Measurements from ENCODE around the gene THBD. TPM values are rescaled to one million over a fixed set of nuclear protein-coding genes. Genes with fewer than 3 reads are reported as not detected.

The THBD gene
- total and polyA plus RNA-seq, 2 donors (not counting 1 experiment from before 2014, with no cell fraction given), result 0.99 to 8.4 TPM

DNA sequence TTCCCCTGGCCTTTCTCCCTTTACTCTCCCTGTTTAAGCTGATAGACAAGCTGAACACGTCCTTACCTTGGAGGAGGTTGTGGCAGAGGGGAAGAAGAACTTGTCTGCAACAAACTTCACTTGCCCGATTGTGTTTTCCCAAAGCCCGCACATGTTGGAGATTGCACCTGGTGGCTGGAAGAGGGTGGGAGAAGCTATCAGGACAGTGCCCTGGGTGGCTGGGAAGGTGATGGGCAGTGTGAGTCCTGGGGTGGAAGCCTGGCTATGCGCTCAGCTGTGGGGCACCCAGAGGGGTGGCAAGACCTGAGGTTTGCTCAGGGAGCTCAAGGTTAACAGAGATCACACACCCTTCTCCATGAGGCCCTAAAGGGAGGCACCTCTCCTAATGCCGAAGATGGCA lies 39.4 kb downstream of the THBD start:
- H3K27me3 ChIP-seq (ENCODE audit: control insufficient read depth, insufficient read depth, low read length), result no peaks in the 10 kb centered on the region
- H3K4me1 ChIP-seq (ENCODE audit: control insufficient read depth, extremely low read depth, insufficient read depth, low read length), result no peaks in the 10 kb centered on the region
- no peak overlapping the region for H2AFZ ChIP-seq (ENCODE audit: low read length)
- H4K20me1 ChIP-seq (ENCODE audit: control insufficient read depth, extremely low read depth, insufficient read depth, low read length), result no peaks in the 10 kb centered on the region
- TF ChIP-seq, protein P1, sequence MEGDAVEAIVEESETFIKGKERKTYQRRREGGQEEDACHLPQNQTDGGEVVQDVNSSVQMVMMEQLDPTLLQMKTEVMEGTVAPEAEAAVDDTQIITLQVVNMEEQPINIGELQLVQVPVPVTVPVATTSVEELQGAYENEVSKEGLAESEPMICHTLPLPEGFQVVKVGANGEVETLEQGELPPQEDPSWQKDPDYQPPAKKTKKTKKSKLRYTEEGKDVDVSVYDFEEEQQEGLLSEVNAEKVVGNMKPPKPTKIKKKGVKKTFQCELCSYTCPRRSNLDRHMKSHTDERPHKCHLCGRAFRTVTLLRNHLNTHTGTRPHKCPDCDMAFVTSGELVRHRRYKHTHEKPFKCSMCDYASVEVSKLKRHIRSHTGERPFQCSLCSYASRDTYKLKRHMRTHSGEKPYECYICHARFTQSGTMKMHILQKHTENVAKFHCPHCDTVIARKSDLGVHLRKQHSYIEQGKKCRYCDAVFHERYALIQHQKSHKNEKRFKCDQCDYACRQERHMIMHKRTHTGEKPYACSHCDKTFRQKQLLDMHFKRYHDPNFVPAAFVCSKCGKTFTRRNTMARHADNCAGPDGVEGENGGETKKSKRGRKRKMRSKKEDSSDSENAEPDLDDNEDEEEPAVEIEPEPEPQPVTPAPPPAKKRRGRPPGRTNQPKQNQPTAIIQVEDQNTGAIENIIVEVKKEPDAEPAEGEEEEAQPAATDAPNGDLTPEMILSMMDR (conservative IDR thresholded peaks at IDR 0.05 in 1 of 2, IDR thresholded peaks at IDR 0.05 in 1 of 2; ENCODE audit: low read depth in 1 of 2, low read length in 2 of 2), result no peak
- no peak for TF ChIP-seq EZH2 (IDR thresholded peaks at IDR 0.05; ENCODE audit: low read length, missing control alignments)
- H3K79me2 ChIP-seq (ENCODE audit: control insufficient read depth, insufficient read depth, low read length), result no peaks in the 10 kb centered on the region
- no peak for DNase-seq (ENCODE audit: low read depth in 2 of 2)
- no peak overlapping the region for H3K9ac ChIP-seq (ENCODE audit: insufficient read depth, low read length)
- no peaks in the 10 kb centered on the region for H3K36me3 ChIP-seq (ENCODE audit: control insufficient read depth, insufficient read depth, low read length)
- no peak overlapping the region for H3K4me2 ChIP-seq (ENCODE audit: extremely low read depth, insufficient read depth, low read length)
- H3K27ac ChIP-seq (ENCODE audit: insufficient read depth, low read length), result no peak overlapping the region
- H3K9me3 ChIP-seq (ENCODE audit: control insufficient read depth, insufficient read depth, low read depth, low read length), result no peaks in the 10 kb centered on the region
- no peak overlapping the region for H3K4me3 ChIP-seq (replicated peaks in 1 of 4; ENCODE audit: control extremely low read depth in 1 of 4, insufficient read depth in 1 of 4, low read depth in 3 of 4, low read length in 4 of 4)

DNA sequence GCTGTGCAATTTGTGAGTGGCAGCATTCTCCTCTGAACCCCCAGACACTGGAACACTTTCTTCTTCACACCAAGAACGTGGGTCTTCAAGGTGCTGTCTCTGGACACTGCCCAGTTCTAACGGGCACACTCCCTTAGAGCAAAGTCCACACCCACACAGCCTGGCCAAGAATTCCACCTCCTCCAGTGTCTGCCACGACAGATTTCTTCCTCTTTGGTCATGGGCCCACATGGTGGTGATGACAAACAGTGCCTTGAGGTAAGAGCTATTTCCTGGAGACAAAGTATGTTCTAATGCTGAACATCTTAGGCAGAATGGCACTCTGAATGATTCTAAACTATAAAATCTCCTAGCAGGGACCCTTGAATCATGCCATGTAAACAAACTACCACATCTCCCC lies 39.8 kb downstream of the THBD start:
- Histone ChIP-seq H3K4me1 (ENCODE audit: control insufficient read depth, extremely low read depth, insufficient read depth, low read length) (no peaks in the 10 kb centered on the region), H3K79me2 (ENCODE audit: control insufficient read depth, insufficient read depth, low read length) (no peaks in the 10 kb centered on the region), H3K9ac (ENCODE audit: insufficient read depth, low read length) (no peak overlapping the region), H3K9me3 (ENCODE audit: control insufficient read depth, insufficient read depth, low read depth, low read length) (no peaks in the 10 kb centered on the region), H2AFZ (ENCODE audit: low read length) (no peak overlapping the region), H3K36me3 (ENCODE audit: control insufficient read depth, insufficient read depth, low read length) (no peaks in the 10 kb centered on the region), H3K4me2 (ENCODE audit: extremely low read depth, insufficient read depth, low read length) (no peak overlapping the region), H4K20me1 (ENCODE audit: control insufficient read depth, extremely low read depth, insufficient read depth, low read length) (no peaks in the 10 kb centered on the region), H3K27me3 (ENCODE audit: control insufficient read depth, insufficient read depth, low read length) (no peaks in the 10 kb centered on the region), H3K4me3 (replicated peaks in 1 of 4; ENCODE audit: control extremely low read depth in 1 of 4, insufficient read depth in 1 of 4, low read depth in 3 of 4, low read length in 4 of 4) (no peak overlapping the region), H3K27ac (ENCODE audit: insufficient read depth, low read length) (no peak overlapping the region)
- TF ChIP-seq, protein P1 (conservative IDR thresholded peaks at IDR 0.05 in 1 of 2, IDR thresholded peaks at IDR 0.05 in 1 of 2; ENCODE audit: low read depth in 1 of 2, low read length in 2 of 2), result no peak
- TF ChIP-seq EZH2 (IDR thresholded peaks at IDR 0.05; ENCODE audit: low read length, missing control alignments), result no peak
- no peak for DNase-seq (ENCODE audit: low read depth in 2 of 2)

GRCh38 chr20:23008667-23009066 lies 40.8 kb downstream of the THBD start:
- DNase-seq (ENCODE audit: low read depth in 2 of 2), result no peak
- no peak overlapping the region for H3K9ac ChIP-seq (ENCODE audit: insufficient read depth, low read length)
- H3K4me1 ChIP-seq (ENCODE audit: control insufficient read depth, extremely low read depth, insufficient read depth, low read length), result no peaks in the 10 kb centered on the region
- H3K79me2 ChIP-seq (ENCODE audit: control insufficient read depth, insufficient read depth, low read length), result no peaks in the 10 kb centered on the region
- H3K4me2 ChIP-seq (ENCODE audit: extremely low read depth, insufficient read depth, low read length), result no peak overlapping the region
- no peaks in the 10 kb centered on the region for H3K27me3 ChIP-seq (ENCODE audit: control insufficient read depth, insufficient read depth, low read length)
- H4K20me1 ChIP-seq (ENCODE audit: control insufficient read depth, extremely low read depth, insufficient read depth, low read length), result no peaks in the 10 kb centered on the region
- no peak overlapping the region for H2AFZ ChIP-seq (ENCODE audit: low read length)
- no peaks in the 10 kb centered on the region for H3K9me3 ChIP-seq (ENCODE audit: control insufficient read depth, insufficient read depth, low read depth, low read length)
- no peak overlapping the region for H3K27ac ChIP-seq (ENCODE audit: insufficient read depth, low read length)
- no peak overlapping the region for H3K4me3 ChIP-seq (replicated peaks in 1 of 4; ENCODE audit: control extremely low read depth in 1 of 4, insufficient read depth in 1 of 4, low read depth in 3 of 4, low read length in 4 of 4)
- no peak for TF ChIP-seq EZH2 (IDR thresholded peaks at IDR 0.05; ENCODE audit: low read length, missing control alignments)
- TF ChIP-seq, protein P1 (conservative IDR thresholded peaks at IDR 0.05 in 1 of 2, IDR thresholded peaks at IDR 0.05 in 1 of 2; ENCODE audit: low read depth in 1 of 2, low read length in 2 of 2), result no peak
- no peaks in the 10 kb centered on the region for H3K36me3 ChIP-seq (ENCODE audit: control insufficient read depth, insufficient read depth, low read length)
